Stomach (tissue), 4 donors: ENCODE results near the gene FNDC3B.

Experiments
- CTCF ChIP-seq, 7 experiments: fragments of 450-650 bp in 4 of 7; fragments of 200-600 bp in 3 of 7; sonication (generic) in 3 of 7; IDR thresholded peaks; one replicate each; pipeline ENCODE4 v1.5.1; 2016 to 2019; ENCODE audit warnings: antibody characterized with exemption in 7 of 7, control low read depth in 2 of 7, mild to moderate bottlenecking in 1 of 7
- EP300 ChIP-seq: sonication (generic); formaldehyde crosslinking; IDR thresholded peaks from one replicate; pipeline ENCODE4 v1.6.1; 2017; ENCODE audit warnings: antibody characterized with exemption
- POLR2A ChIP-seq, 4 donors: fragments of 450-650 bp; IDR thresholded peaks; one replicate each; pipeline ENCODE4 v1.6.1; 2016; ENCODE audit warnings: antibody characterized with exemption in 4 of 4, control low read depth in 2 of 4, mild to moderate bottlenecking in 1 of 4, moderate library complexity in 1 of 4
- POLR2AphosphoS5 ChIP-seq, 3 donors: sonication (generic); formaldehyde crosslinking; IDR thresholded peaks; one replicate each; pipeline ENCODE4 v1.6.1; 2016; ENCODE audit warnings: antibody characterized with exemption in 3 of 3

- TF ChIP-seq CTCF (IDR thresholded peaks at IDR 0.05) (no peak), POLR2AphosphoS5 (IDR thresholded peaks at IDR 0.05) (no peak), POLR2A (IDR thresholded peaks at IDR 0.05) (no peak), EP300 (no peak)
These were observed 61.1 kb downstream of the FNDC3B start for GRCh38 chr3:172100482-172100881.
